ENCODE data around the gene DPF3.

GRCh38 chr14:72771561-72771960 lies 122.3 kb downstream of the DPF3 start:
- TF ChIP-seq CTCF (IDR thresholded peaks at IDR 0.05): no peak
- TF ChIP-seq POLR2A (IDR thresholded peaks at IDR 0.05): no peak

Data from esophagus squamous epithelium (tissue), 4 donors.